ENCODE measurements around the gene RNF7. TPM values are rescaled to one million over a fixed set of nuclear protein-coding genes. Genes with fewer than 3 reads are reported as not detected.
"Not testable (repeated sequence)": the region's sequence is repeated elsewhere in the genome, so short reads cannot be mapped to it uniquely, and the experiment has no call there.

The RNF7 gene
- total and polyA plus RNA-seq, 2 donors: 39.4 to 102 TPM

DNA sequence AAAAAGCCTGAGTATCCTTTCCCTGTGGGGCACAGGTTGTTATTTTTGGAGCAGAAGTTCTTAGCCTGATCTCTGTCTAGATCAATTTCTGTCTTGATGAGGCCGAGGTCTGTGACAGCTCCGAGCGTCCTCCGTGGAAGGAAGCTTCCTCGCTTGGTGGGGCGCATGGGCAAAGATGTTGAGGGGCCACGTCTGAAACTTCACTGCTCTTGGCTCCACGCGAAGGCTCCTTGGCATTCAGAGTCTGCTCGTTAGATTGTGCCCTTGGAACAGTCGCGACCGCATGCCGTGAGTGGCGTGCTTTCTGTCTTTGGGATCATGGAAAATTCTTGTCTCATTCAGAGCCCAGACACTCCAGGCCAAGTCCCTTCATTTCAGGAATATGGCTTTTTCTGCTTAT lies 38.8 kb downstream of the RNF7 start:
- DNase-seq (ENCODE audit: extremely low spot score): no peak
- Histone ChIP-seq H3K36me3 (ENCODE audit: insufficient read depth) (no peaks in the 10 kb centered on the region), H3K27ac (ENCODE audit: low read depth) (no peak overlapping the region), H3K4me3 (ENCODE audit: low read depth, low read length) (no peak overlapping the region), H3K4me1 (ENCODE audit: insufficient read depth) (no peaks in the 10 kb centered on the region)
- 91% methylated on average over 15 of the region's 15 CpGs for WGBS

DNA sequence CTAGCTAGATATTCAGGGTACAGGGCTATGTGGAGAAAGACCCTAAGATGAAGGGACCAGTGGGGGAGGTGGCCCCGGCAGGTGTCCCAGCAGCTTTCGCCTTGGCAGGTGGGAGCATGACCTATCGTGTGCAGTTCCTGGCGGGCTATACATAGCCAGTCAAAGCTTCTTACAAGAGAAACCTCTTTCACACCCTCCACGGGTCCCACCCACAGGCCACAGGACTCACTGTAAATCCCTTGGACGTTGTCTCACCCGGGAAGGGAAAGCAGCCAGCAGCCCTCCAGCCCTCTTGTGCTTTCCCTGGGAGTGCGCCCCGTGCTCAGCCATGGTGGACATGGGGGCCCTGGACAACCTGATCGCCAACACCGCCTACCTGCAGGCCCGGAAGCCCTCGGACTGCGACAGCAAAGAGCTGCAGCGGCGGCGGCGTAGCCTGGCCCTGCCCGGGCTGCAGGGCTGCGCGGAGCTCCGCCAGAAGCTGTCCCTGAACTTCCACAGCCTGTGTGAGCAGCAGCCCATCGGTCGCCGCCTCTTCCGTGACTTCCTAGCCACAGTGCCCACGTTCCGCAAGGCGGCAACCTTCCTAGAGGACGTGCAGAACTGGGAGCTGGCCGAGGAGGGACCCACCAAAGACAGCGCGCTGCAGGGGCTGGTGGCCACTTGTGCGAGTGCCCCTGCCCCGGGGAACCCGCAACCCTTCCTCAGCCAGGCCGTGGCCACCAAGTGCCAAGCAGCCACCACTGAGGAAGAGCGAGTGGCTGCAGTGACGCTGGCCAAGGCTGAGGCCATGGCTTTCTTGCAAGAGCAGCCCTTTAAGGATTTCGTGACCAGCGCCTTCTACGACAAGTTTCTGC lies 40.1 kb downstream of the RNF7 start:
- Histone ChIP-seq H3K4me3 (ENCODE audit: low read depth, low read length) (no peak overlapping the region), H3K36me3 (ENCODE audit: insufficient read depth) (no peaks in the 10 kb centered on the region), H3K4me1 (ENCODE audit: insufficient read depth) (no peaks in the 10 kb centered on the region), H3K27ac (ENCODE audit: low read depth) (no peak overlapping the region)
- 93% methylated on average over 42 of the region's 42 CpGs for WGBS
- DNase-seq (ENCODE audit: extremely low spot score): no peak

DNA sequence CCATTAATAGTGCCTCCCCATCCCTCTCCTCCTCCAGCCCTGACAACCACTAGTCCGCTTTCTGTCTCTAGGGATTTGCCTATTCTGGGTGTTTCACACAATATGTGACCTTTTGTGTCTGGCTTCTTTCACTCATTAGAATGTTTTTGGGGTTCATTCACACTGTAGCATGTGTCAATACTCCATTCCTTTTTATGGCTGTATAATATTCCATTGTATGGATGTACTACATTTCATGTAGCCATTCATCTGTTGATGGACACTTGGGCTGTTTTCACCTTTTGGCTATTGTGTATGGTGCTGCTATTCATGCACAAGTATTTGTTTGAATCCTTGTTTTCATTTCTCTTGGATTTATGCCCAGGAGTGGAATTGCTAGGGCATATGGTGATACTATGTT lies 41.6 kb downstream of the RNF7 start:
- Histone ChIP-seq H3K36me3 (ENCODE audit: insufficient read depth) (no peaks in the 10 kb centered on the region), H3K4me1 (ENCODE audit: insufficient read depth) (no peaks in the 10 kb centered on the region), H3K27ac (ENCODE audit: low read depth) (no peak overlapping the region), H3K4me3 (ENCODE audit: low read depth, low read length) (no peak overlapping the region)
- DNase-seq (ENCODE audit: extremely low spot score): no peak
- WGBS: 96% methylated on average over 1 of the region's 1 CpG

DNA sequence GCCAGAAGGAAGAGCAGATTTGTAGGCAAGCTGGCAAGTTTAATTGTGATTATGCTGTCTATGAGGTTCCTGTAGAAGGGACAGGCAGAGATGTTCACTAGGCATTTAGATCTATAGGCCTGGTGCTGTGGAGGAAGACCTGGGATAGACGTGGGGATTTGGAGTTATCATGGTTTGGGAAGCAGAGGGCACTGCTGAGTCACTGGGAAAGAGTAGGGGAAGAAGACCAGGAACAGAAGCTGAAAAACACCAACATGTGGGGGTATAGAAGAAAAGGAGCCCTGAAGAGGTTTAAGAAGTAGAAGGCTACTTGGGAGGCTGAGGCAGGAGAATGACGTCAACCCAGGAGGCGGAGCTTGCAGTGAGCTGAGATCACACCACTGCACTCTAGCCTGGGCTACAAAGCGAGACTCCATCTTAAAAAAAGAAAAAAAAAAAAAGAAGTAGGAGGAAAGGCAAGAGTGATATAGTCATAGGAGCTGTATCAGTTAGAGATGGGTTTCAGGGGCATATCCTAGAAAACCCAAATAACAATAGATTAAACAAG lies 44.4 kb downstream of the RNF7 start:
- H3K27ac ChIP-seq (ENCODE audit: low read depth): no peak overlapping the region
- WGBS: 69% methylated on average over 4 of the region's 4 CpGs
- H3K4me3 ChIP-seq (ENCODE audit: low read depth, low read length): no peak overlapping the region
- DNase-seq (ENCODE audit: extremely low spot score): no peak
- H3K4me1 ChIP-seq (ENCODE audit: insufficient read depth): no peaks in the 10 kb centered on the region
- no peaks in the 10 kb centered on the region for H3K36me3 ChIP-seq (ENCODE audit: insufficient read depth)

DNA sequence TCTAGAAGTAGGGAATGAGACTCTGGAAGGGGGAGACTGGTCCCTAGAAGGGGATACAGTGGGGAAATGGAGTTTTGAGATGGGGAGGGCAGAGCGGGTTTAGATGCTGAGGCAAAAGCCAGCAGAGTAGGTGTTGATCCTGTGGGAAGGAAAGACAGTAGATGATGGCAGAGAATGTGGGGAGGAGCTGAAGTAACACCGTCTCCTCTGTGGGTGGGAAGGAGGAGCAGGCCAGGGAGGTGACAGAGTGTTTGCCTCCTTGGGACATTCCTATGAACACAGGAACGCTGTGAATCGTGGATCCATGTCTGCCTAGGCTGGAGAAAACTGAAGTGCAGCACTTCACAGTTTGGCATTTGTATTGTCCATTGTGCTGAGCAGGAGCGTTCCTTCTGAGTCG lies 45.5 kb downstream of the RNF7 start:
- no peak for DNase-seq (ENCODE audit: extremely low spot score)
- no peak overlapping the region for H3K27ac ChIP-seq (ENCODE audit: low read depth)
- H3K4me3 ChIP-seq (ENCODE audit: low read depth, low read length): no peak overlapping the region
- H3K4me1 ChIP-seq (ENCODE audit: insufficient read depth): no peaks in the 10 kb centered on the region
- 84% methylated on average over 6 of the region's 6 CpGs for WGBS
- H3K36me3 ChIP-seq (ENCODE audit: insufficient read depth): no peaks in the 10 kb centered on the region

DNA sequence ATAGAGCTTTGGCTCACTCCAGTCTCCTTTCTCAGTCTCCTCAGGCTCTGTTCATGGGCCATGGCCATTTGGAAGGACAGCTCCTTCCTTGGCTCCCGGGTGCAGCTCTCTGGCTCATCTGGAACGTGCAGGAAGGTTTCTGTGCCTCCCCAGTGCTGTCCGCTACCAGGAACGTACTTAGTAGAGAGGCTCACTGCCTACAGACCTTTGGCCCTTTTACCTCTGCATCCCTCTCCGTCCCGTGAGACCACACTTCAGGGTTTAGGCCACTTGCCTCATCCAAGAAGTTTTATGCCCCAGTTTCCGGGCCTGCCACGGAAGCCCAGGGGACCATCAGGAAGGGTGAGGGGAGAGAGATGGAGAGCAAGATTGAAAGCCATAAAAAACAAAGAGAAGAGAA lies 46.0 kb downstream of the RNF7 start:
- H3K4me3 ChIP-seq (ENCODE audit: low read depth, low read length): no peak overlapping the region
- H3K27ac ChIP-seq (ENCODE audit: low read depth): no peak overlapping the region
- no peaks in the 10 kb centered on the region for H3K36me3 ChIP-seq (ENCODE audit: insufficient read depth)
- no peaks in the 10 kb centered on the region for H3K4me1 ChIP-seq (ENCODE audit: insufficient read depth)
- no peak for DNase-seq (ENCODE audit: extremely low spot score)
- WGBS: 79% methylated on average over 8 of the region's 8 CpGs

DNA sequence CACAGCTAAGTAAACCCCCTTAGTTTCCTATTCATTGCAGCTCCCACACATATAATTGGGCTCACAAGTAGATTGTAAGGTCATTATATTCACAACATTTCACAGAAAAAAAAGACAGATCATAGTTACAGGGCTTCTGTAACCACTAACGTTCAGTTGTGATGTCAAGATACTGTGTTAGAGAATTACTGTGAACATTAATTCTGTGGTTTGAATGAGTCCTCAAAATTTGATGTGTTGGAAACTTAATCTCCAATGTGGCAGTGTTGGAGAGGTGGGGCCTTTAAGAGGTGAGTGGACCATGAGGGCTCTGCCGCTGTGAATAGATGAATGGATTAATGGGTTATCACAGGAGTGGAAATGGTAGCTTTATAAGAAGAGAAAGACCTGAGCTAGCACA lies 46.4 kb downstream of the RNF7 start:
- WGBS: 73% methylated on average over 2 of the region's 2 CpGs
- no peak for DNase-seq (ENCODE audit: extremely low spot score)
- H3K4me3 ChIP-seq (ENCODE audit: low read depth, low read length): no peak overlapping the region
- no peaks in the 10 kb centered on the region for H3K4me1 ChIP-seq (ENCODE audit: insufficient read depth)
- no peak overlapping the region for H3K27ac ChIP-seq (ENCODE audit: low read depth)
- H3K36me3 ChIP-seq (ENCODE audit: insufficient read depth): no peaks in the 10 kb centered on the region

DNA sequence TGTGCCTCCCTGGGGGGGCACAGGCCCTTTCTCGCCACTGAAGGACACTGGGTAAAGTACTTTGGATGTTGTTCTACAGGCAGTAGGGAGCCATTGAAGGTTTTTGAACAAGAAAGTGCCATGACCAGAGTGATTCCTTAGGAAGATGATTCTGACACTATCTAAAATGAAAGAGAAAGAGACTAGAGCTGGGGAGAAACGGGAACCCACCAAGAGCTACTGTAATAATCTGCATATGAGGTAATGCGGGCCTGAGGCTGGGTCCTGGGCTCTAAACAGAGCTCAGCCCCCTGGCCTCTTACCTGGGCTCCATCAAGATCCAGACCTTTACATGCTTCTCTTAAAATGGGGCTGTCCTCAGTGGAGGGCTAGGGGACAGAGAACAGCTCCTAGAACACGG lies 50.1 kb downstream of the RNF7 start:
- DNase-seq (ENCODE audit: extremely low spot score): no peak
- H3K4me3 ChIP-seq (ENCODE audit: low read depth, low read length): no peak overlapping the region
- no peak overlapping the region for H3K27ac ChIP-seq (ENCODE audit: low read depth)
- no peaks in the 10 kb centered on the region for H3K36me3 ChIP-seq (ENCODE audit: insufficient read depth)
- 90% methylated on average over 4 of the region's 4 CpGs for WGBS
- no peaks in the 10 kb centered on the region for H3K4me1 ChIP-seq (ENCODE audit: insufficient read depth)

DNA sequence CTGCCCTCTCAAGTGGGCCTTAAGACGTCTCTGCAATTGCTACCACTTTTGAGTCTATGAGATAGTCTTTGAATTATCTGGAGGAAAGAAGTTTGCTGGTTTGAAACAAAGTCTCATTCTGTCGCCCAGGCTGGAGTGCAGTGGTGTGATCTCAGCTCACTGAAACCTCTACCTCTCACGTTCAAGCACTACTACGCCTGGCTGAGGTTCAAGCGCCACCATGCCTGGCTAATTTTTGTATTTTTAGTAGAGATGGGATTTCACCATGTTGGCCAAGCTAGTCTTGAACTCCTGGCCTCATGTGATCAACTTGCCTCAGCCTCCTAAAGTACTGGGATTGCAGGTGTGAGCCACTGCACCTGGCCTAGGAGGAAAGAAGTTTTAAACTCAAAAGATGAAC lies 50.7 kb downstream of the RNF7 start:
- not testable (repeated sequence) for DNase-seq (ENCODE audit: extremely low spot score); H3K4me1 ChIP-seq (ENCODE audit: insufficient read depth); H3K36me3 ChIP-seq (ENCODE audit: insufficient read depth); H3K27ac ChIP-seq (ENCODE audit: low read depth); H3K4me3 ChIP-seq (ENCODE audit: low read depth, low read length)
- WGBS: 91% methylated on average over 5 of the region's 5 CpGs

DNA sequence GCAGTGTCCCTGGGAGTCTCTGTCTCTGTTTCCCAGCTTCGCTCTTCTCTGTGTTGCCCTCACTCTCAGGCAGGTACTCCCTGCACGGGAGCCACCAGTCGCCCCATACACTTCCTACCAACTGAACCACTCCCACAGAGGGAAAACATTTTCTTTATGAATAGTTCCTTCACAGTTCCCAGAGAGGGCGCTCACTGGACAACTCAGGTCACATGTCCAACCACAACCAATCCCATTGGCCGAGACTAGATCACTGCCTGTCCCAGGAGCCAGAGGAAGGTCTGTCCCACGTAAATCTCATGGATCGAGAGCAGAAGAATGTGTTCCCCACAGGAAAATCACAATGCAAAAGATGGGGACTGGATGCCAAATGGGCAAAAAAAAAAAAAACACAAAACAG lies 51.2 kb downstream of the RNF7 start:
- H3K4me3 ChIP-seq (ENCODE audit: low read depth, low read length): no peak overlapping the region
- no peak for DNase-seq (ENCODE audit: extremely low spot score)
- no peaks in the 10 kb centered on the region for H3K36me3 ChIP-seq (ENCODE audit: insufficient read depth)
- H3K27ac ChIP-seq (ENCODE audit: low read depth): no peak overlapping the region
- 93% methylated on average over 7 of the region's 7 CpGs for WGBS
- no peaks in the 10 kb centered on the region for H3K4me1 ChIP-seq (ENCODE audit: insufficient read depth)

DNA sequence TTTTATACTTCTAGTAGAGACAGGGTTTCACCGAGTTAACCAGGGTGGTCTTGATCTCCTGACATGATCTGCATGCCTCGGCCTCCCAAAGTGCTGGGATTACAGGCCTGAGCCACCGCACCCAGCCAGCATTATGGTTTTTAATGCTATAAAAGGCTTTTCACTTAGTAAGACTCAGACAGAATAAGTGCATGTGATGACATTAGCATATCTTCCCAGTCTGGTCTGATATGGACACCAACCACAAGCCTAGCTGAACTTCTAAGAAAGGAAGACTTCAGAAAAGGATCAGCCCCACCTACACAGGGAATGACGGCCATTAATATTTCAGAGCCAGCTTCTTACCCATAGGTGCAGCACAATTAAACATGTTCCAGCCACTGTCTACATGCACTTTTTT lies 52.1 kb downstream of the RNF7 start:
- DNase-seq (ENCODE audit: extremely low spot score): no peak
- Histone ChIP-seq H3K4me3 (ENCODE audit: low read depth, low read length) (no peak overlapping the region), H3K36me3 (ENCODE audit: insufficient read depth) (no peaks in the 10 kb centered on the region), H3K27ac (ENCODE audit: low read depth) (no peak overlapping the region), H3K4me1 (ENCODE audit: insufficient read depth) (no peaks in the 10 kb centered on the region)
- WGBS: 81% methylated on average over 4 of the region's 4 CpGs

DNA sequence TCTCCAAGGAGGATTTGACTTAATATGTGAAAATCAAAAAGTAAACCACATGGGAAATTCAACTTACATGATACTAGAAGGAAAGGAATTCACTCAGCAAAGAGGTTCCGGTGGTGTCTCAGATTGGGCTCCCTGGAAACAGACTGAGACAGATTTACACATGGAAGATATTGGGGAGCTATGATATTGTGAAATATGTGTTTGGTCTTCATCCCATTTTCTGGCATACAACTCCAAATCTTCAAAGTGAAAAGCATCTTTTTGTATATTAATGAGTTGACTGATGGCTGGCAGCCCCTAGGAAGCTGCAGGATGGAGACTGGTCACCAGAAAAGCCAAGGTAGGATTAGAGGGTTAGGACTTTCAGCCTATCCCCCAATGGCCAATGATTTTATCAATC lies 54.4 kb downstream of the RNF7 start:
- no peak overlapping the region for H3K4me3 ChIP-seq (ENCODE audit: low read depth, low read length)
- no peak overlapping the region for H3K27ac ChIP-seq (ENCODE audit: low read depth)
- WGBS: 99% methylated on average over 1 of the region's 1 CpG
- no peaks in the 10 kb centered on the region for H3K4me1 ChIP-seq (ENCODE audit: insufficient read depth)
- no peaks in the 10 kb centered on the region for H3K36me3 ChIP-seq (ENCODE audit: insufficient read depth)
- DNase-seq (ENCODE audit: extremely low spot score): no peak

DNA sequence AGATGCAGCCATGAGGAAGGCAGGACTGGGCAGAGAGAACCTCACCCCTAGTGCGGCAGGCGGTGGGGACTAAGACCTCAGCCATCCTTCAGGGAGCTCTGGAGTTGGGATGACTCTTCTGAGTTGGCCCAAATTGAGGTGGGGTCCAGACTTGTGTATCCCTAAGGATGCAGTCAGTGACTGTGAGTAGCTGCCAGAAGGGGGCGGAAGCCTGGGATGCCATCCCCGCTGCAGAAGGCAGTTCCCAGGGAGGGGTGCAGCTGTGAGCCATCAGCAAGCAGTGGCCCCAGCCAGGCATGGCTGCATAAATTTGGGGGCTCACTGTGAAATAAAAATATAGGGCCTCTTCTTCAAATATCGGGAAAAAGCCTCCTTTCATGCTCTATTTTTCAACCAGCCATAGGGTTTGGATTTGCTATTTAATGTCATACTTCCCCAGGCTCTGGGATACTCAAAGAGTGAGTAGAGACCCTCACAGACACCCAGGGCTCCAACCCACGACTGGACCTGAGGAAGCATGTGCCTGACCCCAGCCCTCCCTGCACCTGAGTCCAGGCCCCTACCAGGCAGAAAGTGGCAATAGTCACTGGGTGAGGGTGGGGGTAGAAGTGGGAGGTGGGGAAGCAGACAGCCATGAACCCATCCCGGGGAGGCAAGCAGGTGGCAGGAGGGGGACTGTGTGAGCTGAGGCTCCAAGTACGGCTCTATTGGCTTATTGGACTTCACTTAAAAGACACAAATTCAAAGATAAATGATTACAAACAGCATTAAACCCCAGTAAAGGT lies 55.6 kb downstream of the RNF7 start:
- Histone ChIP-seq H3K27ac (ENCODE audit: low read depth) (no peak overlapping the region), H3K36me3 (ENCODE audit: insufficient read depth) (no peaks in the 10 kb centered on the region), H3K4me3 (ENCODE audit: low read depth, low read length) (no peak overlapping the region), H3K4me1 (ENCODE audit: insufficient read depth) (no peaks in the 10 kb centered on the region)
- 94% methylated on average over 8 of the region's 8 CpGs for WGBS
- no peak for DNase-seq (ENCODE audit: extremely low spot score)

DNA sequence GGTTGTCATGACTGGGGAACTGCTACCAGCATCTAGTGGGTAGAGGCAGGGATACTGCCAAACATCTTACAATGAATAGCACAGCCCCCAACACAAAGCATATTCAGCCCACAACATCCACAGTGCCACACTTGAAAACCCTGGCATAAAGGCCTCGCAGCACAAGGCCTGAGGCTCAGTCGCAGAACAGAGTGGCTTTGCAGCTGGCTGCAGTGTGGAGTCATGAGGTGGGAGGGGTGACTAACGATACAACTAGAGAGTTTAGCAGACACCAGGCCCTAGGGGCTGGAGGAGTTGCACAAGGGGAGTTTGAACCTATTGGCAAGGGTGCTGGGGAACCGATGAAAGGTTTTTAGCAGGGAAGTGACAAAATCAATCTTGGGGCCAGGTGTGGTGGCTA lies 57.2 kb downstream of the RNF7 start:
- H3K27ac ChIP-seq (ENCODE audit: low read depth): no peak overlapping the region
- H3K4me1 ChIP-seq (ENCODE audit: insufficient read depth): no peaks in the 10 kb centered on the region
- no peak overlapping the region for H3K4me3 ChIP-seq (ENCODE audit: low read depth, low read length)
- 83% methylated on average over 4 of the region's 4 CpGs for WGBS
- H3K36me3 ChIP-seq (ENCODE audit: insufficient read depth): no peaks in the 10 kb centered on the region
- DNase-seq (ENCODE audit: extremely low spot score): no peak
